GM15510 (cell line): Measurements from ENCODE around the gene NTN4.

Experiments
- POLR2A ChIP-seq: IDR thresholded peaks from 3 replicates; pipeline ENCODE4 v1.6.1; 2011; ENCODE audit warnings: borderline replicate concordance; ENCODE audit not compliant: insufficient read length; ENCODE audit errors: extremely low read depth

The NTN4 gene

GRCh38 chr12:95673576-95673975 is 117.0 kb downstream of the NTN4 start:
- no peak for TF ChIP-seq POLR2A

GRCh38 chr12:95672166-95672565 is 118.4 kb downstream of the NTN4 start:
- TF ChIP-seq POLR2A, result no peak

- TF ChIP-seq POLR2A, result no peak
Observed at GRCh38 chr12:95671265-95671664, 119.3 kb downstream of the NTN4 start.

- no peak for TF ChIP-seq POLR2A
Observed at GRCh38 chr12:95663525-95663924, 127.0 kb downstream of the NTN4 start.

GRCh38 chr12:95661360-95661759 is 129.2 kb downstream of the NTN4 start:
- TF ChIP-seq POLR2A, result no peak

GRCh38 chr12:95658386-95658785 is 132.2 kb downstream of the NTN4 start:
- TF ChIP-seq POLR2A, result no peak

GRCh38 chr12:95653771-95654546 is 136.6 kb downstream of the NTN4 start:
- no peak for TF ChIP-seq POLR2A

- TF ChIP-seq POLR2A, result no peak
Observed at GRCh38 chr12:95651681-95652080, 138.9 kb downstream of the NTN4 start.

- no peak for TF ChIP-seq POLR2A
Observed at GRCh38 chr12:95648990-95649791, 141.4 kb downstream of the NTN4 start.

- TF ChIP-seq POLR2A, result no peak
Observed at GRCh38 chr12:95646781-95647190, 143.8 kb downstream of the NTN4 start.

- TF ChIP-seq POLR2A, result no peak
Observed at GRCh38 chr12:95643256-95643655, 147.3 kb downstream of the NTN4 start.

GRCh38 chr12:95642583-95642982 is 148.0 kb downstream of the NTN4 start:
- TF ChIP-seq POLR2A, result no peak

GRCh38 chr12:95641299-95641952 is 149.1 kb downstream of the NTN4 start:
- no peak for TF ChIP-seq POLR2A

GRCh38 chr12:95640516-95640915 is 150.0 kb downstream of the NTN4 start:
- TF ChIP-seq POLR2A, result no peak

GRCh38 chr12:95637471-95638155 is 153.0 kb downstream of the NTN4 start:
- TF ChIP-seq POLR2A, result no peak
